Amniotic epithelial cell (primary cell): ENCODE data around the gene TBC1D2B.

ENCODE experiments used
- DNase-seq: peaks from one replicate; pipeline ENCODE4 v3.0.0-alpha.2; 2010; ENCODE audit warnings: low read depth

TBC1D2B gene

DNA sequence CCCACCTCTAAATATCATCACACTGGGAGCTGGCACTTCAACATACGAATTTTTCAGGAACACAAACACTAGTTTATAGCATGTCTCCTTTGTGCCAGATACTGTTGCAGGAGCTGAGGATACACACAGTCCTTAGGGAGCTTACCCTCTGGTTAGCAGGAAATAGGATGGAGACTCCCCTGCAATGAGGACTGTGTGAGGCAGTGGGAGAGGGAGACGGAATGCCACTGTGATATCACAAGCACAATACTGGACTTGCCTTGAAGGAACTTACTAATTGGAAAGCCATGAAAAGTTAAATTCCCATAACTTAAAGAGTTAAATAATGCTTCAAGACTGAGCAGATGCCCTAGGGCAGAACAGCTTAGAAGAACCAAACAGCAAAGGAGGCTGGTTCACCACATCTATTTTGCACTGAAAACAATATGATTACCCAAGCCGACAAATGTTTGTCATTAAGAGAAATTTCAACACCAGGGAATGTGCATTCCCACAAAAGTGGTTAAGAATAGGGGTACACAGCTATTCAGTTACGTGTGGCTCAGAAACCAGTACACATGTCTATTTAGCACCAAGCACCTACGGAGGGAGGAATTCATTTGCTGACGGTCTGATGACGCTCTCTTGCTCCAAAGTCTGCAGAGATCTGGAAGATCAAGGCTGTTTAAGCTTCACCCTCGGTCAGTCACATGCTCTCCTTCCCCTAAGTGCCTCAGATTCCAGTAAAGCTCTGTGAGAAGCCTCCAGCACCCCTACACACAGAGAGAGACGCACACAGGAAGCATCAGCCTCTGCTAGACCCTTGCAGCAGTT, 5.2 kb downstream of the TBC1D2B start:
- DNase-seq: peak; percentile 99

DNA sequence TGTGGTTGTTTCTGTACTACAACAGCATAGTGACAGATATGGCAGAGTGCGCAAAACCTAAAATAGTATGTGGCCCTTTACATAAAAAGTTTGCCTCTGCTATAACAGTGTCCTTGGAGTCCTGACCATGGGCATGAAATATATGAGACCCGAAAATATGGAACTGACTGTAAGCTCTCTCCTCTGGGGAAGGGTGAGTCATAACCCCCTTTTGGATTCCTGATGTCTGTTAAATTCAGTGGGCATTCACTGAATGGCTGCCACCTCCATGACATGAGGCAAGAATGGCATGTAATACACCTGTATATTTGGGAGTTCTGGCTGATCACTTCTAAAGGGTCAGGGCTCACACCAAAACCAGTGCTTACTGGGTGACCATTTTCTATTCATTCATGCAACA, 6.1 kb downstream of the TBC1D2B start:
- no peak for DNase-seq

DNA sequence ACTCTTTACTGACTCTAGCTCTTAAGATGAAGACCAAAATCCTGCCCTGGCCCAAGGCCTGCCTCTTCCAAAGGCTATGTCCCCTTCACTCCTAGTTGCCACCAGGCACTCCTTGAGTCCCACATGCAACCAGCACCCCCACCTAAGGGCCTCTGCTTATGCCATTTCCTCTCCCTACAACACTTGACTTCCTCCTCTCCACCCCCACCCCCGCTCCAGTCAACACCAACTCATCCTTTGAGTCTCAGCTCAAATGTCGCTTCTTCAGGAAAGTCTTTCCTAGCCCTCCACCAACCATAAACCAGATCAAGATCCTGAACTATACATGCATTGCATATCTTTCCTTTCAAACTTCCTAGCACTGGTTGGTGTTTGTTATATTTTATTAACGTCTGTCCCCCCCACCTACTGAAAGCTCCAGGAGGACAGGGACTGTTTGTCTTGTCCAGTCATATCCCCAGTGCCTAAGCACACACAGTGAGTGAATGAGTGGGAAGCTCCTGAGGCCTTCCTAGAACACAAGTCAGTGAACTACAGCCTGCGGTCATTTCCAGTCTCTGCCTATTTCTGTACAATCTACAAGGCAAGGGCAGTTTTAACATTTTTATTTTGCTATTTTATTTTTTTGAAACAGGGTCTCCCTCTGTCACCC, 7.3 kb downstream of the TBC1D2B start:
- DNase-seq: no peak

DNA sequence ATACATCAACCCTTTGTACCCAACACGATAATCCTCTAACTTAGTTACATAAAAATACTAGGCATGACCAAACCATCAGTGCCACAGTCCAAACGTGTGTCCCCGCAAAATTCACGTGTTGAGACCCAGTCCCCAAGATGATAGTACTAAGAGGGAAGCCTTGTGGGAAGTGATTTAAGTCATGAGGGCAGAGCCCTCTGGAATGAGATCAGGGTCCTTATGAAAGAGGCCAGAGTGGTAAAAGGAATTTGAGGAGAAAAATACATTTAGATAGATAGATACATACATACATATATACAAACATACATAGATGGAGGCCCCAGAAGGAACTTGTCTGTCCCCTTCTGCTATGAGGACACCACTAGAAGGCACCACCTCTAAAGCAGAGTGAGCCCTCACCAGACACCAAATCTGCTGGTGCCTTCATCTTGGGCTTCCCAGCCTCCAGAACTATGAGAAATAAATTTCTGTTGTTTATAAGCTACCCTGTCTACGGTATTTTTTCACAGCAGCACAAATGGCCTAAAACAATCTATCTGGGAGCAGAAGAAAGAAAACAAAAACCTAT, 8.0 kb downstream of the TBC1D2B start:
- DNase-seq: no peak

DNA sequence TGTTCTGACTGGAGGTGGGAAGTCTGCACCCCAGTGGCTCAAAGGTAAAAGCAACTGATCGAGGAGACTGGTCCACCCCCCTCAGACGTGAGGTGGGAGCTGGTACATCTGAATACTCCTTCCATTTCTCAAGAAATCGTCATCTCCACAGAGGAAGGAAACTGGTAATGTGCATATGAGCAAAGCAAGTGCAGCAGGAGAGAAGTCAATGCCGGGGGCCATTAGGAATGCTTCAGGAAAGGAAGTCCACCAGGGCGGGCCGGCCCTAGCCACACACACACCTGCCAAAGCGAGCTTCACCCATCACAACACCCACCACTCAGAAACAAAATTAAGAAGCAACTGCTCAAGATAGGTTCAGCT, 8.5 kb downstream of the TBC1D2B start:
- no peak for DNase-seq

DNA sequence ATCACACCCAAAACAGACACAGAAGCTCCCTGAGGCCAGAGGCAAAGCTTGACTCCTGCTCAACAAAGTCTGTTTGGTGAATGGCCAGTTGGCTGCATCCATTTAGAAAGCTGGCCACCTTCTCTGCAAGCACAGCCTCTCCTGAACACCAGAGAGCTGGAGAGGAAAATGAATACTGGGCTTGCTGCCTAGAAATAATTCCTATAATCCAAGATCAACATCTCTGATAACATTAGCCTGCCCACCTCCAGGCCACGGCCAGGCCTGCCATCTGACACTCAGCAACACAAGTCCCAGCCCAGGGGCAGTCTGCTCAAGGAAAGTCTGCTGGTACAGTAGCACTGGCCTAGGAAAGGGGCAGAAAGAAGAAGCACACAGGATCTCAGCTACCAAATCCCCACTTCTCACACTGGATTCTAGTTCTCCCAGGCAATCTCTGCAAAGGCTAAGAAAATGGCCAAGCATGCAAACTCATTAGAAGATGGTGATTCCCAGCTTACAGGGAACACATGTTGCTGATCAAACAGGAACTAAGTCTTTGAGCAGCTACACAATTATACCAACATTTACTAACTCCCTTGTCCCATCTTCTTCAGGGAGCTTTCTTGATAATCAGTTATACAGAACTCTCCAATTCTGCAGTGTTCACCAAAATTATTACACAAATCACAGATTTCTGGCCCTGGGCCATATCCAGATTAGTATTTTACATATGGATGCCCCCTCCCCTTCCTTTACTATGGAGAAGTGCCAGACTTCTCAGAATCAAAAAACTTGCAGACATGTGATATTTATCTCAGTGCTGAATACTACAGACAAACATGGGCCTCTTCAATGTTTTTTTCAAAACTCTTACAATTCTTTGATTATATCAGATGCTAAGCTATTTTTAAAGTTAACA, 9.9 kb downstream of the TBC1D2B start:
- peak; percentile 61 for DNase-seq

DNA sequence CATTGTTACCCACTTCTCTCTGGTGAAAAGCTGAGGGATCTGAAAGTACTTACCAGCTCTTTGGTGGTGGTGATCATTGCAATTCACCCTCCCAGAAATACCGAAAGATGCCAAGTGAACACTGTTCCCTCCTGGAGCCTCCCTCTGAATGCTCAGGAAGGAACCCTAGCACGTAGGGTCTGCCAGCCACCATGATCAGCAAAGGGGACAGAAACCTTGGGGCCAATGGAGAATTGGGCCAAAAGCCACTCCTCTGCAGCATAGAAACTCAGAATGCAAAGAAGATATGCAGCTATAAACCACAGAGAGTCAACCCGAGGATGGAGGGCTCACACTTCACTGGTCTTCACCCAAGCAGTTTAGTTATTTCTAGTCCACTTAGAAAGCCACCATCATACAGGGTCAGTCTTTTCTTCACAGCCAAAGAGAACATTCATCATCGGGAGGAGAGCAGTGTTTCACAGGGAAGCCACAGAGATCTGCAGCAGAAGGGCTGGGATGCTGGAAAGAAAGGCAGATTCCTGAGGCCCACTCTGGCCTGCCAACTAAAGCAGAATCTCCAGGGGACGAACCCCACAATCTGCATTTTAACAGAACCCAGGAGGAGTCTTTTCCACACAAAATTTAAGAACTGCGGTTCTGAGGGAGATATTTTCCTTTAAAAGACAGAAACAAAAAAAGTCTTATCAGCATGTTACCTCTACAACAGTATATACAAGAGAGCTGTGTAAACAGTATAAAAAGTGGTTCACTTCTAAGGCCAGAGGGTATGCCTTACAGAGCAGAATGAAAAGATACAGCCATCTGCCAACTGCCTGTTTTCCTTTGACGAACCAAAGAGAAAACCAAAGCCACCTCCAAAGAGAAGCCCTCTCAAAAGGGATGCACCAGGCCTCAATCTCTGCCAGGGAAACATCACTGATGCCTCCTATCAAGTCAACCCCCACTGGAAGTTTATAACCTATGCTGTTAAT, 11.3 kb downstream of the TBC1D2B start:
- peak; percentile 60 for DNase-seq

DNA sequence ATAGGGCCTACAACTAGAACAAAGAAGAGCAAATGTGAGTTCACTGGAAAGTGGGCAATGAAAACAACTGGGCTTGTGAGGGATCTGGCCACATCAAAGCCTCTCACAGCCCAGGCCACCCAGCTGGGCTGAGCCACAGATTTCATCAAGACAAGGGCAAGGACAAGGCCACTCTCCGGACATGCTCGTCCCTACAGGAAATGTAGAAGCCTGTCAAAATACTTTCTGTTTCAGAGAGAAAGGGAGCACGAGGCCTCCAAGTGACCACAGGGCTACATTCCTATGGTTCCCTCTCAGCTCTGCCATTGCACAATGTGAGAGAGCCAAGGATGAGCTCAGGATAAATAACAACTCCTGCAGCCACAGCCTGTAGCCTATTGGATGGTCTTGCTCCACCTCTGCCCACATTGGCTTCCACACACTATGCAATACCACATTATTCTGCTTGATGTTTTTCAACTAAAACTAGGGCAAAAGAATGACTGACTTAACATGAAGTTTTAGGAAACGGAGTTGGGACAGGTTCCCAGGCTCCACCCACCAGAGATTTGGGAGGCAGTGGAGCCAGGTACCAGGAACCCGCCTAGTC, 12.1 kb downstream of the TBC1D2B start:
- DNase-seq: peak; percentile 100

DNA sequence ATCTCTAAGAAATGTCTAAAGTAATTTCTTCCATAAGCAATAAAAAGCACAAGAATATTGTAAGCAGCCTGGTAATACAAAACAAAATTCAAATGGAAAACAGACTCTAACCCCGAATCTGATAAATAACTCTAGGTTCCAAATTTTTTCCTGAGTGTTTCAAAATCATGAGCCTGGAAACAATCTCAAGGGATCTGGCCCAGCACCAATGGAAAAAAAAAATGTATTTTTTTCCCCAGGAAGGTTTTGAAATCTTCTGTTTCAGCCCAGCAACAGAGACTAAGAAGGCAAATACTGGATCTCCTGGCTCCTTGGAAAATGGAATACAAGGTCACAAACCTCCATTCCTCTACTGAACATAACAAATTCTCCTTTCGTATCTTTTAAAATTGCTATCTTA, 13.0 kb downstream of the TBC1D2B start:
- peak; percentile 88 for DNase-seq

DNA sequence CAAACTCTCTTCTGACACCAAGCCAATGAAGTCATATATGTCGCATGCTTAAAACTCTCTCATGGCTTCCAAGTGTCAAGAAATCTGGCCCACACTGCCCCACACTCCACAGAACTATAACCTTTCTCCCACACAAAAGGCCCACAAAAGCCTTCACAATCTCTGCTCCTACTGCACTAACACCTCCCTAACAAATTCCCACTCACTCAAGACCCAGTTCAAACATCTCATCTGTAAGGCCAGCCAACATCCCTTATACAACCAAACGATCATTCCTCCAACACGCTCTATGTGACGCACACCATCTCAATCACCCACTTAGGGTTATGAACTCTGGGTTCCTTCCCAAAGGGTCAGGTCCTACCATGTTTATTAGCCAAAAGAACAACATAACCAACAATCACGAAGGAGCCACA, 13.5 kb downstream of the TBC1D2B start:
- DNase-seq: no peak

DNA sequence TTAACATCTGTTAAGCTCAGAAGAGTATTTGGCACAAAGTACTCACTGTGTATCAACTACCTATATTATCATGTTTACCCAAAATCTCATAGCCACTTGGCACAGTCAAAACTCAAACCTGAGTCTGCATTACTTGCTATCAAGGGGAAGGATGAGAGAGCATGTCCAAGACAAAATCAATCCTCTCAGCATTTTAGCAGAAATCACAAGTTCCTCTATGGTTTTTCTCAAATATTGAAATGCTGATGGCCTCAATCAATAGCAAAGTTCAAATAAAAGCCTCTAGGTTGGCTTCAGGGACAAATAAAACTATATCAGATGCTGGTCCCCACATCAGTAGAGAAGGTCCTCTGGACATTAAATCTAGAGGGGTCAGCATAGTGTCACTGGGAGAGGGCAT, 14.3 kb downstream of the TBC1D2B start:
- no peak for DNase-seq

DNA sequence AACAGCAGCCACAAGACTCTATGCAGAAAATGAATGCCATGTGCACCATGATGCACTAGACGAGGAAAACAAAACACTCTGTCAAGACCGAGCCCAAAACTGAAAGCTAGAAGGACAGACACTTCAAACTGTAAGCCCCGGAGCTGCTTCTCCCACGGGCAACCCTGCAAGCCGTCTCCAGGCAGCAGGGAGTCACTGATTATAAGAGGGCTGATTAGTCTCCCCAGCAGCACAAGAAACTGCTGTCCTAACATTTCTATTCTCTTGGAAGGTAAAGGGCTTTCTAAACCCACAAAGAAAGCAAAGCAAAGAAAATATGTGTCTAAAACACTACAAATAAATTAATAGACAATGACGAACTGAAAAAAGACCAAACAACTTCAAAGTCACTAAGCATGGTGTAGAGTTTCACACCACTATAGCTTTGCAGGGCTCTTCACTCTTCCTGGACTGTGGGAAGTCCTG, 15.5 kb downstream of the TBC1D2B start:
- DNase-seq: peak; percentile 74

DNA sequence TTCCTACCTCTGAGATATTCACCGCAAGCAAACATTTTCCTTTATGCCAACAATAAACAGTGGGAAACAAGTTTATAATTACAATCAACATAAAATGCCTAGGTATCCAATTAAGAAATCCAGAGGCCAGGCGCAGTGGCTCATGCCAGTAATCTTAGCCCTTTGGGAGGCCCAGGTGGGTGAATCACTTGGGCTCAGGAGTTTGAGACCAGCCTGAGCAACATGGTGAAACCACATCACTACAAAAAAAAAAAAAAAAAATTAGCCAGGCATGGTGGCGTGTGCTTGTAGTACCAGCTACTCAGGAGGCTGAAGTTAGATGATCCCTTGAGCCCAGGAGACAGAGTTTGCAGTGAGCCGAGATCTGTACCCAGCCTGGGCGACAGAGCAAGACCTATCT, 17.3 kb downstream of the TBC1D2B start:
- DNase-seq: peak; percentile 64

DNA sequence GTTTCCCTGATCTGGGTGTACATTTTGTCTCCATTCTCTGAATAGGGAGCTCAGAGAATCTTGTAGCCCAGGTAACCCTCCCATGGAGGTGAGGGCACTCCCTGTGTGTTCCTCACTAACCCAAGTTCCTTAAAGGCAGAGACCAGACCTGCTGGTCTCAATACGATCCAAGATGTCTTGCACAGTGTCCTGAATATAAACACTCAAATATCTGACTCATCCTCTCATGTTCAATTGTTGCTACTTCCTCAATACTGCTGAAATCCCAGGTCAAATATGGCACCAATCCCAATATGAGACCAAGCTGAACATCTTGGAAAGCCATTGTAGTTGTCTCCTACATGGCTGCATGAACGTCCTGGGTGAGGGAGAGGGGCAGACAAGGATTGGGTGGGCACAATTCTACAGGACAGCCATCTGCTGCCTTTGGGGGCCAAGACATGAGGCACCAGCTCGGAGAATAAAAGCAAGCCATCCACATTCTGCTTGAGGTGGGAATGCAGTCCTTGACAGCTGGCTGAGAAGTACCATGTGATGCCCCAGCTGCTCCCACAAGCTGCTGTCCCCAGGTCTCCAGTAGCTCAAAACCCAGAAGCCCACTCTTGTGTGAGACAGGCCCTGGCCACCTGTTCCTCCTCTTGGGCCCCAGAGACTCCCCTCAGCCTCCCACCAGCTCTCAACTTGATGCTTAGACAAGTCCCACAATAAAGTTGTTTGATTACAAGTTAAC, 18.2 kb downstream of the TBC1D2B start:
- no peak for DNase-seq

DNA sequence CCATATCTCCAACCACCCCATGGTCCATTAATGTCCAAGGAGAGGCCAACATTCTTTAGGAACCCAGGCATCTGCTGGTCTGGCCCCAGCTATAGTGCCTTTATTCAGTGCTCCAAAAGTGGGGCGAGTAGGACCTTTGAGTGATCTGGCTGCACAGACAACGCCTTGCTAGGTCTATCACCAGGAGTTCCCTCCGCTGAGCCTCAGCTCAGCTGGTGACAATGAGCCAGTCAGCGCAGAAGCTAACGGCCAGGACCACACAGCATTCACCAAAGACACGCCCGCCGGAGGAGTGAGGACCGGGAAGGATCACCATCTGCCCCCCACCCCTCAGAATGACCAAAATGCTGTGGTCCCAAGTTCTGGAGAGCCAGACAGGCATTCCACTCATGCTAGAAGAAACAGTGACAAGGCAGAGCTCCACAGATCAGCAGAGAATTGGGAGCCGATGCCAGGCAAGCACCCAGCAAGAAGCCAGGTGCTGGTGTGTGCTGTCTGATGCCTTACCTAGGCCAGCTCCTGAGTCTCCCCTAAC, 19.0 kb downstream of the TBC1D2B start:
- DNase-seq: no peak

DNA sequence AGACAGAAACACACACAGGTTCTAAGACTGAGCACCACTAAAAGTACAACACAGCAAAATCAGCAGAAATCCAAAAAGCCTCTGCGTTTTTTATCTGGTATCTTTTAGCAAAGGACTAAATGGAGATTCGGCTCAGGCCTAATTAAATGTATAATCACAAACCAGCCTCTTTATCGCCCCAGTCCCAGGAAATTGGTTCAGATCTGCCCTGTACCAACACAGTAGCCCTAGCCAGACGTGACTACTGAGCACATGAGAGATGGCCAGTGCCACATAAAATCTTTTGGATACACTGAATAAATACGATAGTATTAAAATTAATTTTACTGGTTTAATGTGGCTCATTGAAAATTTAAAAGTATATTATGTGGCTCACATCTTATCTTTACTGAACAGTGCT, 19.7 kb downstream of the TBC1D2B start:
- no peak for DNase-seq

DNA sequence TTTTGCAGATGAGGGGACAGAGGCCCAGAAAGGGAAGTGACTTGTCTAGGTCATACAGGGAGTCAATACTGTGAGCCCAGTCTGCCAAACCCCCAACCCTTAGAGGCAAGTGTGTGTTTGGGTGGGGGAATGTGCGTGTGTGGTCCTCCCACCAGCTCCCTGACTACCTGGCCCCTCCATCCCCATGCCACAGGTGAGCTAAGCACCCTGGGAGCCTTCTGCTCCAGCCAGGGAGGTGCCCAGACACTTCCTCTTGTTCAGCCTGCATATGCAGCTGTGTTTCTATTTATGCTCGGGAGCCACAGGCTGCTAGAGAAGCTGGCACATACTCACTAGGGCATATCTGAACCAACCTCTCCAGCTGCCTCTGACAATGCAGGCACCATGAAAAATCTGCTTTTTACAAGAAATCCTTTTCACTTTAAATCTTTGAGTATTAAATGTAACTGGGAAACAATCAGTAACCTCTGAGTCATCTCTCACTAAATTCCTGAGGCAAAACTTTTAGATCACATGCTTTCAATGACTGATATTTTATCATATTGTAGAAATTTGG, 20.7 kb downstream of the TBC1D2B start:
- DNase-seq: no peak

DNA sequence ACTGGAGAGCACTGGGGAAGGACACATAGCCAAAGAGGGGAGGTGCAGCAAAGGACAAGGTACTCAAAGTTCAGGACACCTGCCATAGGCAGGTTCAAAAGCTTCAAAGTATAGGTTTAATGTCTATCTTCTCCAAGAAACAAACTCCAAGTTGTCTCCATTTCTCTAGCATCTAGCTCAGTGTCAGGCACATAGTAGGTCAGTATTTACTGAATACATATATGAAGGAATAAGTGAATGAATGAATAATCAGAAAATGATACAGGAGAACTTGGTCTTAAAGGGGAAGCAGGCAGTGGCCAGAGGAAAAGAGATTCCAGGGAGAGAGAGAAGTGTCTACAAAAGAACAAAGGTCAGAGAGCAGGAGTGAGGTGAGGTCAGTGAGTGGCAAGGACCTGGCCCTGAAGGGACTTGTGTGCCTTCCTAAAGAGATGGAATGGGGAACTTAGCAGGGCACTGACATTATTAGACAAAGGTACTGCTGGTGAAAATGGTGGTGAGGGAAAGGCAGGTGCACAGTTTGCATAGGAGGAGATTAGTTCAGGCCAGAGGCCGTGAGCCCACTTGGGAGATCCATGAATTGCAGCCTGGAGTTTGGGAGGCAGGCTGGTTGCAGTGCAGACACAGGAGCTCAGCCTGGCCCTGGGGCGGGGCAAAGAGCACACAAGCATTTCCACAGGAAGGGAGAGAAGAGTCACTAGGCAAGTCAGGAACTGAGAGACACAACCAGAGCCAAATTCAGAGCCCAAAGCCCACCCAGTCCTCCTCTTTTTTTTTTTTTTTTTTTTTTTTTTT, 21.4 kb downstream of the TBC1D2B start:
- no peak for DNase-seq

DNA sequence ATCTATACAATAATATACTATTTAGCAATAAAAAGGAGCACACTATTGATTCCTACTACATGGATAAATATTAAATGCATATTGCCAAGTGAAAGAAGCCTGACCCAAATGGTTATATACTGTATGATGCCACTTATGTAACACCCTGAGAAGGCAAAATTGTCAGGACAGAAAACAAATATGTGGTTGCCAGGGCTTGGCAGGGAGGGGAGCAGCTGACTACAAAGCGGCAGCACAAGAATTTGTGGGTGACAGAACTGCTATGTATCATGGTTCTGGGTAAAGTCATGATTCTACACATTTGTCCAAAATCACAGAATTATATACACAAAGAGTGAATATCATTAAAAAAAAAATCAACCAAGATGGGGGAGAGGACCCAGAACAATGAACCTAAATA, 22.5 kb downstream of the TBC1D2B start:
- no peak for DNase-seq
